ENCODE results near the gene P4HB.

The P4HB gene

DNA sequence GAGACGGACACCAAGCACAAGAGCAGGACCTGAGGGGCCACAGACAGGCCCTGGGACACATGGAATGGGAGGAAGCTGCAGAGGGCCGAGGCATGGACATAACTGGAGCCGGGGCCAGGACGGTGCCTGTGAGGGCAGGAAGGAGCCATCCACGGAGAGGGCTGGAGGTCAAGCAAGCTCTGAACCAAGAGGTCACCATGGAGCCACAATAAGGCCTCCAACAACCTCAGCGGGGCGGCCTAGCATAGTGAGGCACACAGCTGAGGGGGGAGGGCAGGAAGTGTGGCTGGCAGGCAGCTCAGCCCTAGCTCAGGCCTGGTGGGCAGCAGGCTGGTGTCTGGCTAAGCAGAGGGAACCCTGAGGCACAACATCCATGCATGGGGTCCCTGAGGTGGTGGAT is 31.7 kb downstream of the P4HB start:
- TF ChIP-seq ZFX (IDR thresholded peaks at IDR 0.05) = no peak
- TF ChIP-seq, protein P1, sequence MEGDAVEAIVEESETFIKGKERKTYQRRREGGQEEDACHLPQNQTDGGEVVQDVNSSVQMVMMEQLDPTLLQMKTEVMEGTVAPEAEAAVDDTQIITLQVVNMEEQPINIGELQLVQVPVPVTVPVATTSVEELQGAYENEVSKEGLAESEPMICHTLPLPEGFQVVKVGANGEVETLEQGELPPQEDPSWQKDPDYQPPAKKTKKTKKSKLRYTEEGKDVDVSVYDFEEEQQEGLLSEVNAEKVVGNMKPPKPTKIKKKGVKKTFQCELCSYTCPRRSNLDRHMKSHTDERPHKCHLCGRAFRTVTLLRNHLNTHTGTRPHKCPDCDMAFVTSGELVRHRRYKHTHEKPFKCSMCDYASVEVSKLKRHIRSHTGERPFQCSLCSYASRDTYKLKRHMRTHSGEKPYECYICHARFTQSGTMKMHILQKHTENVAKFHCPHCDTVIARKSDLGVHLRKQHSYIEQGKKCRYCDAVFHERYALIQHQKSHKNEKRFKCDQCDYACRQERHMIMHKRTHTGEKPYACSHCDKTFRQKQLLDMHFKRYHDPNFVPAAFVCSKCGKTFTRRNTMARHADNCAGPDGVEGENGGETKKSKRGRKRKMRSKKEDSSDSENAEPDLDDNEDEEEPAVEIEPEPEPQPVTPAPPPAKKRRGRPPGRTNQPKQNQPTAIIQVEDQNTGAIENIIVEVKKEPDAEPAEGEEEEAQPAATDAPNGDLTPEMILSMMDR (conservative IDR thresholded peaks at IDR 0.05) = no peak
- no peak overlapping the region for H3K27ac ChIP-seq

DNA sequence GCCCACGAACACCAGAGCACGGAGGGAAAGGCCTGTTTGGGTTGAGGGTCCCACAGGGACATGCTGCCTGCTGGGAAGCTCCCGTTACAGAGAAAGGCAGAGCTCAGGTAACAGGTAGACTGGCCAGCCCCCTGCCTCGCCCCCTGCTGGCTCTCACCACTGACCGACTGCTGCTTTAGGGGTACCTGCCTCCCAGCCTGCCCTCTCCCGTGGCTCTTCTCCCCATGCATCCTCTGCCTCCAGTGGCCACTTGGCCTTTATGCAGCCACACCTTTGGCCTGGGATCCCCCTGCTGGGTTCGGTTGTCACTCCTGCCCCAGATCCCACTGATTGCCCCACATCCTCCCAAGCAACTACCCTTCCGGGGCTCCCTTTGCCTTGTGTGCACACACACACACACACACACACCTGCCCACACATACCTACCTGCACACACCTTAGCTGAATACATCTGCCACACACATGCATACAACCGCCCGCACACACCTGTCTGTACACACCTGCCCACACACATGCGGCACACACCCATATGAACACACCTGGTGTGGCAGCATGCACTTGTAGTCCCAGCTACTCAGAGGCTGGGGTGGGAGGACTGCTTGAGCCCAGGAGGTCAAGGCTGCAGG is 34.4 kb downstream of the P4HB start:
- TF ChIP-seq ZFX (IDR thresholded peaks at IDR 0.05) = no peak
- TF ChIP-seq, protein P1 (conservative IDR thresholded peaks at IDR 0.05) = no peak; the same call in 1 of the 2 replicates
- no peak overlapping the region for H3K27ac ChIP-seq

DNA sequence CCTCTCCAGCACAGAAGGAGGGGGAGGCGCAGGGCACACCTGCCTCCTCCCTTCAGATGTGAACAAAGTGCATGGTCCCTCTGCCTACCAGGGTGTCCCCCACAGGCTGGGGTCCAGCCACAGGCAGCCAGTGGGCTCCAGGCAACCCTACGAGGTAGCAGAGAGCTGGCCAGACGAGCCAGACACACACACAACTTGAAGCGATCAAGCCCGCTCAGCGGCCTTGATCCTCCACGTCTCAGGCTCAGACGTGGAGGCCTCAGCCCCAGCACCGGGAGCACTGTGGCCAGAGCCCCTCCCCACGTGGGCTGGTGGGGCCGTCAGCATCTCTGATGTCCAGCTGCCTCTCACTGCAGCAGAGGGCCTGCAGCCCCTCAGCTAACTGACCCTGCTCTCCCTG is 35.7 kb downstream of the P4HB start:
- TF ChIP-seq ZFX (IDR thresholded peaks at IDR 0.05) = no peak
- TF ChIP-seq, protein P1 (conservative IDR thresholded peaks at IDR 0.05) = no peak

DNA sequence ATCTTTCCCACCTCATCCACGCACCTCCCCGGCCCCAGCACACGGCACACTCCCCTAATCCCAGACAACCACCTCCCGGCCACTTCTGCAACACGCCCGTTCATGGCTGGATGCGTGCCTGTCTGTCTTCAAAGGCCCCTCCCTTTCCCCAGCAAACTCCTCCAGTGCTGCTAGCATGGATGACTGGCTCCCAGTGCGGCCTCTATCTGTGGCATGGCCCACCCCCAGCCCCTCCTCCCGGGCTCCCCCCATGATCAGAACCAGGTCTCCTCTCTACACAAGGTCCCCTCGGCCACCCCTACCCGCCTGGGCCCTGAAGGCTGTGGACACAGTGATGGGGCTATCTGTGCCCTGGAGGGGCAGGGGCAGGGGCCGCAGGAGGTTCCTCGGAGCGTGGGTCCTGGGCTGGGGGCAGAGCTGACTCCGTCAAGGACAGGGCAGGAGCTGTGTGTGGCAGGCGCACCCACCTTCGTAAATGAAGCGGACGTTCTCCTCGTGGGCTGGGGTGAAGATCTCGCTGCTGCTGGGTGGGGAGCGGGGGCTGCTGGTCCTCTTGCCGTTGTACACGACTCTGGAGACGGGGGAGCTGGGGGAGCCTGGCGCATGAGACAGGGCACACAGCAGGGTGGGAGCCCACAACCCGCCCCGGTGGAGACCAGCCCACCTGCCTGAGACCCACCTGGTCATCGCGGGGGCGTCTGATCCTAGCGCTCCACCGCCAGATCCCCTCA is 36.4 kb downstream of the P4HB start:
- peak overlapping the region; percentile 96 for H3K27ac ChIP-seq
- TF ChIP-seq ZFX (IDR thresholded peaks at IDR 0.05) = no peak
- TF ChIP-seq, protein P1 (conservative IDR thresholded peaks at IDR 0.05) = no peak

More for the DNA sequence above, 35.7 kb downstream of the P4HB start:
- H3K27ac ChIP-seq = no peak overlapping the region

DNA sequence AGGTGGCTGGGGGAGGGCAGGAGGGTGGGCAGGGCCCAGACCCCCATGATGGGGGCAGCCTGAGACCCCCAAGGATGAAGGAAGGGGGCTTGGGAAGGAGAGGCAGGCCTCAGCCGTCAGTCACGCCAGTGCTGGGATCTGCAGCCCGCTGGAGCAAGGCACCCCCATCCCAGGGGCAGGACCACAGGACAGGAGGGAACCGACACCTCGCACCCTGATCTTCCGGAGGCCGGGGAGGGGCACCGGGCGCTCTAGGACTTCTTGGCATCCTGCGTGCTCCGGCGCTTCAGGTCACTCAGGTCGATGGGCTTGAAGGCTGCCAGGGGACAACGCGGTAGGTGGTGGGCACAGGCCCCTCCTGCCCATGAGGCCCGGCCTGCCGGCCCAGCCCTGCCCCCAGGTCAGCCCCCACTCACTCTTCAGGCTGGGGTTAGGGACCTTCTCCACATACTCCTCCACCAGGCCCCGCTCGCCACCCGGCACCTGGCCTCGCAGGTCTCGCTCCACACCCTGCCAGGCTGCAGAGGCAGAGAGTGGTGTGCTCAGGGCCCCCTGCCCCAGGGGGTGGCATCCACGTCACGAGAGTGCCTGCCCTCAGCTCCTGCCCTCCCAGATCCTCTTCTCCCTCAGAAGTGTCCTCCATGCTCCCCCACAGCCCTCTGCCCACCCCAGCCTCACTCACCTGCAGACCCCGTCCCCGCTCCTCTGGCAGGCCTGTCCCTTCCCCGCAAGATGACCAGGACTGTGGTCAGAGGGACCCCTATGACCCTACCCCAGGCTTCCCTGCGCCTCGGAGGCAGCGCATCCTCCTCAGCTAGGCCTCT is 37.1 kb downstream of the P4HB start:
- TF ChIP-seq ZFX (IDR thresholded peaks at IDR 0.05) = no peak
- TF ChIP-seq, protein P1 (conservative IDR thresholded peaks at IDR 0.05) = no peak
- H3K27ac ChIP-seq = peak overlapping the region; percentile 96

DNA sequence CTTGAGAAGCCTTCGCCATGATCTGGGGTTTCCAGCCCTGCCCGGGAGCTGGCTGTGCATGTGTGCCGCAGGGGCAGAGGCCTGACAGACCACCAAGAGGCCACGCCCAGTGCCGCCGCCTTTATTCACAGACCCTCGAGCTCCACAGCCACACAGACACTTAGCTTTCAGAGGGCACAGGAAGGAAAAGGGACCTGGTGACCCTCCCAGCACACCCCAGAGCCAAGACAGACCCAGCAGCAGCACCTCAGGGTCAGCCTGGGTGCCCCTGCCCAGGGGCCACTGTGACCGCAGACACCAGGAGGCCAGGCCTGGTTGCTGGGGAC is 38.1 kb downstream of the P4HB start:
- TF ChIP-seq ZFX (IDR thresholded peaks at IDR 0.05) = no peak
- TF ChIP-seq, protein P1 (conservative IDR thresholded peaks at IDR 0.05) = no peak
- peak overlapping the region; percentile 96 for H3K27ac ChIP-seq
